Stimulated activated CD8-positive, alpha-beta memory T cell treated with anti-CD3 and anti-CD28 coated beads, Interleukin-4, amount 100 ng/mL, for 4 hours (primary cell): Measurements from ENCODE around the gene KCNQ4.

ENCODE experiments used
- DNase-seq, 2 donors: peaks; one replicate each; pipeline ENCODE4 v3.0.0-alpha.2; 2020; ENCODE audit warnings: low read depth in 2 of 2, low spot score in 1 of 2

The KCNQ4 gene

GRCh38 chr1:40776236-40777072 lies 7.1 kb upstream of the KCNQ4 start:
- DNase-seq: no peak

- DNase-seq: no peak
Measured at GRCh38 chr1:40777224-40777970, 6.2 kb upstream of the KCNQ4 start.

- DNase-seq: no peak
Measured at GRCh38 chr1:40780678-40781607, 2.6 kb upstream of the KCNQ4 start.

GRCh38 chr1:40781608-40781971 lies 2.0 kb upstream of the KCNQ4 start:
- no peak for DNase-seq

GRCh38 chr1:40782371-40782956 lies 1.1 kb upstream of the KCNQ4 start:
- DNase-seq: no peak

- DNase-seq: no peak
Measured at GRCh38 chr1:40784141-40784770, 669 bp downstream of the KCNQ4 start.

GRCh38 chr1:40784771-40785151 lies 1.2 kb downstream of the KCNQ4 start:
- DNase-seq: no peak

GRCh38 chr1:40785446-40785845 lies 1.9 kb downstream of the KCNQ4 start:
- no peak for DNase-seq

- no peak for DNase-seq
Measured at GRCh38 chr1:40786171-40786994, 2.8 kb downstream of the KCNQ4 start.

GRCh38 chr1:40786995-40787705 lies 3.6 kb downstream of the KCNQ4 start:
- DNase-seq: no peak

GRCh38 chr1:40787737-40788560 lies 4.4 kb downstream of the KCNQ4 start:
- DNase-seq: no peak

- DNase-seq: no peak
Measured at GRCh38 chr1:40788561-40789341, 5.2 kb downstream of the KCNQ4 start.

GRCh38 chr1:40789342-40789598 lies 5.7 kb downstream of the KCNQ4 start:
- DNase-seq: no peak

- DNase-seq: no peak
Measured at GRCh38 chr1:40789661-40790430, 6.3 kb downstream of the KCNQ4 start.

- DNase-seq: no peak
Measured at GRCh38 chr1:40792036-40792435, 8.4 kb downstream of the KCNQ4 start.

GRCh38 chr1:40793617-40794016 lies 10.0 kb downstream of the KCNQ4 start:
- DNase-seq: no peak

- DNase-seq: no peak
Measured at GRCh38 chr1:40794048-40794447, 10.5 kb downstream of the KCNQ4 start.
